ENCODE data around the gene ITGB1BP1.

DNA sequence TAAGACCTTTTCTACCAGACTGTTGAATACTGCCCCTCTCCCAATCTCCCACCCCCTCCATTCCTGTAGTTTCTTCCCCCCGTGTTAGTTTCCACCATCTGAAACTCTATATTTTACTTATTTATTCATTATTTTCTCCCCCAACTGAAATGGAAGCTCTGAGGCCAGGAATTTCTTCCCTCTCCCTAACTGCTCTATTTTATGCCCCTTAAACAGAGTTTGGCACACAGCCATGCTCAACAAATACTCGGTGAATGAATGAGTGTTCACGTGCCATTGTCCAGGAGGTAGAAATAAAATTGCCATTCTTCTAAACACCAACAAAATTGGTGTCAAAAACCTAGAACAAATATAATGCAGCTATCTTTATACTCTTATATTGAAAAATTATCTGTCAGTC is 5.6 kb downstream of the ITGB1BP1 start:
- TF ChIP-seq, protein P1, sequence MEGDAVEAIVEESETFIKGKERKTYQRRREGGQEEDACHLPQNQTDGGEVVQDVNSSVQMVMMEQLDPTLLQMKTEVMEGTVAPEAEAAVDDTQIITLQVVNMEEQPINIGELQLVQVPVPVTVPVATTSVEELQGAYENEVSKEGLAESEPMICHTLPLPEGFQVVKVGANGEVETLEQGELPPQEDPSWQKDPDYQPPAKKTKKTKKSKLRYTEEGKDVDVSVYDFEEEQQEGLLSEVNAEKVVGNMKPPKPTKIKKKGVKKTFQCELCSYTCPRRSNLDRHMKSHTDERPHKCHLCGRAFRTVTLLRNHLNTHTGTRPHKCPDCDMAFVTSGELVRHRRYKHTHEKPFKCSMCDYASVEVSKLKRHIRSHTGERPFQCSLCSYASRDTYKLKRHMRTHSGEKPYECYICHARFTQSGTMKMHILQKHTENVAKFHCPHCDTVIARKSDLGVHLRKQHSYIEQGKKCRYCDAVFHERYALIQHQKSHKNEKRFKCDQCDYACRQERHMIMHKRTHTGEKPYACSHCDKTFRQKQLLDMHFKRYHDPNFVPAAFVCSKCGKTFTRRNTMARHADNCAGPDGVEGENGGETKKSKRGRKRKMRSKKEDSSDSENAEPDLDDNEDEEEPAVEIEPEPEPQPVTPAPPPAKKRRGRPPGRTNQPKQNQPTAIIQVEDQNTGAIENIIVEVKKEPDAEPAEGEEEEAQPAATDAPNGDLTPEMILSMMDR (IDR thresholded peaks at IDR 0.05) = no peak
- TF ChIP-seq POLR2A (IDR thresholded peaks at IDR 0.05) = no peak
- TF ChIP-seq POLR2AphosphoS5 (IDR thresholded peaks at IDR 0.05) = no peak

Measured in prostate gland (tissue), 2 donors.